HG02973 (cell line): ENCODE results near the gene ATP13A2.

Experiments
- ATAC-seq: cut with Tn5 transposase; IDR thresholded peaks from one replicate; pipeline ENCODE4 v1.9.1; 2021; ENCODE audit warnings: moderate library complexity; ENCODE audit not compliant: unreplicated experiment

The ATP13A2 gene

GRCh38 chr1:17004466-17005364 is 7.0 kb downstream of the ATP13A2 start:
- ATAC-seq, result no peak

- ATAC-seq, result no peak
Observed at GRCh38 chr1:17002524-17002902, 9.2 kb downstream of the ATP13A2 start.

- ATAC-seq, result no peak
Observed at GRCh38 chr1:17001760-17002523, 9.8 kb downstream of the ATP13A2 start.

- no peak for ATAC-seq
Observed at GRCh38 chr1:16999863-17000262, 11.9 kb downstream of the ATP13A2 start.

- ATAC-seq, result no peak
Observed at GRCh38 chr1:16998589-16998988, 13.1 kb downstream of the ATP13A2 start.

GRCh38 chr1:16996845-16997244 is 14.9 kb downstream of the ATP13A2 start:
- no peak for ATAC-seq

- no peak for ATAC-seq
Observed at GRCh38 chr1:16993521-16994038, 18.1 kb downstream of the ATP13A2 start.

- no peak for ATAC-seq
Observed at GRCh38 chr1:16992675-16993074, 19.1 kb downstream of the ATP13A2 start.

- no peak for ATAC-seq
Observed at GRCh38 chr1:16992102-16992501, 19.6 kb downstream of the ATP13A2 start.

- ATAC-seq, result no peak
Observed at GRCh38 chr1:16991571-16991970, 20.2 kb downstream of the ATP13A2 start.

GRCh38 chr1:16989676-16990391 is 21.9 kb downstream of the ATP13A2 start:
- ATAC-seq, result no peak

GRCh38 chr1:16988210-16988609 is 23.5 kb downstream of the ATP13A2 start:
- no peak for ATAC-seq

GRCh38 chr1:16986962-16987361 is 24.8 kb downstream of the ATP13A2 start:
- ATAC-seq, result no peak

- no peak for ATAC-seq
Observed at GRCh38 chr1:16986560-16986959, 25.2 kb downstream of the ATP13A2 start.

- no peak for ATAC-seq
Observed at GRCh38 chr1:16986113-16986512, 25.6 kb downstream of the ATP13A2 start.

- no peak for ATAC-seq
Observed at GRCh38 chr1:16984717-16985116, 27.0 kb downstream of the ATP13A2 start.

- ATAC-seq, result no peak
Observed at GRCh38 chr1:16983649-16984048, 28.1 kb downstream of the ATP13A2 start.

GRCh38 chr1:16982902-16983301 is 28.8 kb downstream of the ATP13A2 start:
- ATAC-seq, result no peak

GRCh38 chr1:16981269-16981849 is 30.4 kb downstream of the ATP13A2 start:
- no peak for ATAC-seq

GRCh38 chr1:16980473-16981268 is 31.1 kb downstream of the ATP13A2 start, which contains the start of gene MFAP2:
Gene MFAP2, minus strand, starts transcription at chr1:16980620. Its CDS starts 2,347 bp downstream, at chr1:16978273.
- no peak for ATAC-seq
